ENCODE data around the gene IKZF4.

The IKZF4 gene

DNA sequence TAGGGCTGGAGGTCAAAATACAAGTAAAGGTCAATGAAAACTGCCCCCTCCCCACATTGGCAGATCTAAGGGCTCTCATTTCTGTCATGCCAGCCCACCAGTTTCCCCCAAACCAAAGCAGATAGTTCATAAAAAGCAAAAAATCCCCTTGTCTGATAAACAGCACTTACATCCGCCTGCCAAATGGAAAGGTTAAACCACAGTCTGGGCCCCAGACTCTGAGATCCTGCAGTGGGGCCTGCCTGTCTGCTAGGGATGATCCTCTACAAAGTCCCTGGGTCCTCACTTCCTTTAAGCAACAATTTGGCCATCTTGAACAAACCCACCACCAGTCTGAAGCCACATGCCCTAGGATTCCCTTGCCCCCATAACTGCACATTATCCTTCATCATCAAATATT lies 11.1 kb downstream of the IKZF4 start:
- no peak for TF ChIP-seq OSR1 (CRISPR knock-in tag; IDR thresholded peaks at IDR 0.05)
- ATAC-seq = no peak

DNA sequence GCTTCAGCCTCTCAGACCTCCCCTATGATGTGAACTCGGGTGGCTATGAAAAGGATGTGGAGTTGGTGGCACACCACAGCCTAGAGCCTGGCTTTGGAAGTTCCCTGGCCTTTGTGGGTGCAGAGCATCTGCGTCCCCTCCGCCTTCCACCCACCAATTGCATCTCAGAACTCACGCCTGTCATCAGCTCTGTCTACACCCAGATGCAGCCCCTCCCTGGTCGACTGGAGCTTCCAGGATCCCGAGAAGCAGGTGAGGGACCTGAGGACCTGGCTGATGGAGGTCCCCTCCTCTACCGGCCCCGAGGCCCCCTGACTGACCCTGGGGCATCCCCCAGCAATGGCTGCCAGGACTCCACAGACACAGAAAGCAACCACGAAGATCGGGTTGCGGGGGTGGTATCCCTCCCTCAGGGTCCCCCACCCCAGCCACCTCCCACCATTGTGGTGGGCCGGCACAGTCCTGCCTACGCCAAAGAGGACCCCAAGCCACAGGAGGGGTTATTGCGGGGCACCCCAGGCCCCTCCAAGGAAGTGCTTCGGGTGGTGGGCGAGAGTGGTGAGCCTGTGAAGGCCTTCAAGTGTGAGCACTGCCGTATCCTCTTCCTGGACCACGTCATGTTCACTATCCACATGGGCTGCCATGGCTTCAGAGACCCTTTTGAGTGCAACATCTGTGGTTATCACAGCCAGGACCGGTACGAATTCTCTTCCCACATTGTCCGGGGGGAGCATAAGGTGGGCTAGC lies 13.9 kb downstream of the IKZF4 start:
- TF ChIP-seq GLIS3 (CRISPR knock-in tag; IDR thresholded peaks at IDR 0.05) (no peak), ZC3H10 (CRISPR knock-in tag; IDR thresholded peaks at IDR 0.05) (no peak), ZFP3 (CRISPR knock-in tag; IDR thresholded peaks at IDR 0.05) (no peak), OSR1 (CRISPR knock-in tag; IDR thresholded peaks at IDR 0.05) (no peak), PPARA (CRISPR knock-in tag; IDR thresholded peaks at IDR 0.05; ENCODE audit: borderline replicate concordance) (no peak)
- ATAC-seq = no peak

DNA sequence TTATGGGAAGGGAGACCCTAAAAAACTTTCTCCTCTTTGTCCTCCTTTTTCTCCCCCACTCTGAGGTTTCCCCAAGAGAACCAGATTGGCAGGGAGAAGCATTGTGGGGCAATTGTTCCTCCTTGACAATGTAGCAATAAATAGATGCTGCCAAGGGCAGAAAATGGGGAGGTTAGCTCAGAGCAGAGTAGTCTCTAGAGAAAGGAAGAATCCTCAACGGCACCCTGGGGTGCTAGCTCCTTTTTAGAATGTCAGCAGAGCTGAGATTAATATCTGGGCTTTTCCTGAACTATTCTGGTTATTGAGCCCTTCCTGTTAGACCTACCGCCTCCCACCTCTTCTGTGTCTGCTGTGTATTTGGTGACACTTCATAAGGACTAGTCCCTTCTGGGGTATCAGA lies 16.3 kb downstream of the IKZF4 start:
- ATAC-seq = no peak
- no peak for TF ChIP-seq ZFP3 (CRISPR knock-in tag; IDR thresholded peaks at IDR 0.05)
- TF ChIP-seq BACH2 (CRISPR knock-in tag; IDR thresholded peaks at IDR 0.05; ENCODE audit: borderline replicate concordance) = no peak
- TF ChIP-seq CSDC2 (CRISPR knock-in tag; IDR thresholded peaks at IDR 0.05) = no peak
- TF ChIP-seq ZNF70 (CRISPR knock-in tag; IDR thresholded peaks at IDR 0.05) = no peak
- TF ChIP-seq OSR1 (CRISPR knock-in tag; IDR thresholded peaks at IDR 0.05) = no peak
- TF ChIP-seq, protein P1, sequence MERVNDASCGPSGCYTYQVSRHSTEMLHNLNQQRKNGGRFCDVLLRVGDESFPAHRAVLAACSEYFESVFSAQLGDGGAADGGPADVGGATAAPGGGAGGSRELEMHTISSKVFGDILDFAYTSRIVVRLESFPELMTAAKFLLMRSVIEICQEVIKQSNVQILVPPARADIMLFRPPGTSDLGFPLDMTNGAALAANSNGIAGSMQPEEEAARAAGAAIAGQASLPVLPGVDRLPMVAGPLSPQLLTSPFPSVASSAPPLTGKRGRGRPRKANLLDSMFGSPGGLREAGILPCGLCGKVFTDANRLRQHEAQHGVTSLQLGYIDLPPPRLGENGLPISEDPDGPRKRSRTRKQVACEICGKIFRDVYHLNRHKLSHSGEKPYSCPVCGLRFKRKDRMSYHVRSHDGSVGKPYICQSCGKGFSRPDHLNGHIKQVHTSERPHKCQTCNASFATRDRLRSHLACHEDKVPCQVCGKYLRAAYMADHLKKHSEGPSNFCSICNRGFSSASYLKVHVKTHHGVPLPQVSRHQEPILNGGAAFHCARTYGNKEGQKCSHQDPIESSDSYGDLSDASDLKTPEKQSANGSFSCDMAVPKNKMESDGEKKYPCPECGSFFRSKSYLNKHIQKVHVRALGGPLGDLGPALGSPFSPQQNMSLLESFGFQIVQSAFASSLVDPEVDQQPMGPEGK (CRISPR knock-in tag; IDR thresholded peaks at IDR 0.05; ENCODE audit: borderline replicate concordance) = no peak
- no peak for TF ChIP-seq ZNF565 (CRISPR knock-in tag; conservative IDR thresholded peaks at IDR 0.05; ENCODE audit: low read depth)
- TF ChIP-seq ISL1 (CRISPR knock-in tag; IDR thresholded peaks at IDR 0.05) = no peak
- TF ChIP-seq, protein P2, sequence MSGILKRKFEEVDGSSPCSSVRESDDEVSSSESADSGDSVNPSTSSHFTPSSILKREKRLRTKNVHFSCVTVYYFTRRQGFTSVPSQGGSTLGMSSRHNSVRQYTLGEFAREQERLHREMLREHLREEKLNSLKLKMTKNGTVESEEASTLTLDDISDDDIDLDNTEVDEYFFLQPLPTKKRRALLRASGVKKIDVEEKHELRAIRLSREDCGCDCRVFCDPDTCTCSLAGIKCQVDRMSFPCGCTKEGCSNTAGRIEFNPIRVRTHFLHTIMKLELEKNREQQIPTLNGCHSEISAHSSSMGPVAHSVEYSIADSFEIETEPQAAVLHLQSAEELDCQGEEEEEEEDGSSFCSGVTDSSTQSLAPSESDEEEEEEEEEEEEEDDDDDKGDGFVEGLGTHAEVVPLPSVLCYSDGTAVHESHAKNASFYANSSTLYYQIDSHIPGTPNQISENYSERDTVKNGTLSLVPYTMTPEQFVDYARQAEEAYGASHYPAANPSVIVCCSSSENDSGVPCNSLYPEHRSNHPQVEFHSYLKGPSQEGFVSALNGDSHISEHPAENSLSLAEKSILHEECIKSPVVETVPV (CRISPR knock-in tag; IDR thresholded peaks at IDR 0.05) = no peak
- no peak for TF ChIP-seq TCF4 (CRISPR knock-in tag; IDR thresholded peaks at IDR 0.05; ENCODE audit: borderline replicate concordance)
- no peak for TF ChIP-seq ZC3H10 (CRISPR knock-in tag; IDR thresholded peaks at IDR 0.05)
- no peak for TF ChIP-seq PPARA (CRISPR knock-in tag; IDR thresholded peaks at IDR 0.05; ENCODE audit: borderline replicate concordance)
- TF ChIP-seq ZFP30 (CRISPR knock-in tag; IDR thresholded peaks at IDR 0.05) = no peak

DNA sequence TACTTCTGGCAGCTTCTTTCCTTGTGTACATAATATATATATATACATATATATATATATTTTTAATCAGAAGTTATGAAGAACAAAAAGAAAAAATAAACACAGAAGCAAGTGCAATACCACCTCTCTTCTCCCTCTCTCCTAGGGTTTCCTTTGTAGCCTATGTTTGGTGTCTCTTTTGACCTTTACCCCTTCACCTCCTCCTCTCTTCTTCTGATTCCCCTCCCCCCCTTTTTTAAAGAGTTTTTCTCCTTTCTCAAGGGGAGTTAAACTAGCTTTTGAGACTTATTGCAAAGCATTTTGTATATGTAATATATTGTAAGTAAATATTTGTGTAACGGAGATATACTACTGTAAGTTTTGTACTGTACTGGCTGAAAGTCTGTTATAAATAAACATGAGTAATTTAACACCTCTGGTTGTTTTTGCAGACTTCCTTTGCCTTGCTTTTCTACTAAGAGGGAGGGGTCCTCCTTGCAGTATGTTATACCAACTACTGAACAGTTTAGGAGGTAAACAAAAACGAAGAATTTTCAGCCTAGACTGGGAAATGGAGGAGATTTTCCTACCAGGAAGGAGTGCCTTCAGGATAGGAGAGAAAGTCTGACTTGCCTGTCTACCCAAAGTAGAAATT lies 17.3 kb downstream of the IKZF4 start:
- TF ChIP-seq, protein P3, sequence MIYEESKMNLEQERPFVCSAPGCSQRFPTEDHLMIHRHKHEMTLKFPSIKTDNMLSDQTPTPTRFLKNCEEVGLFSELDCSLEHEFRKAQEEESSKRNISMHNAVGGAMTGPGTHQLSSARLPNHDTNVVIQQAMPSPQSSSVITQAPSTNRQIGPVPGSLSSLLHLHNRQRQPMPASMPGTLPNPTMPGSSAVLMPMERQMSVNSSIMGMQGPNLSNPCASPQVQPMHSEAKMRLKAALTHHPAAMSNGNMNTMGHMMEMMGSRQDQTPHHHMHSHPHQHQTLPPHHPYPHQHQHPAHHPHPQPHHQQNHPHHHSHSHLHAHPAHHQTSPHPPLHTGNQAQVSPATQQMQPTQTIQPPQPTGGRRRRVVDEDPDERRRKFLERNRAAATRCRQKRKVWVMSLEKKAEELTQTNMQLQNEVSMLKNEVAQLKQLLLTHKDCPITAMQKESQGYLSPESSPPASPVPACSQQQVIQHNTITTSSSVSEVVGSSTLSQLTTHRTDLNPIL (CRISPR knock-in tag; IDR thresholded peaks at IDR 0.05; ENCODE audit: low read depth) = no peak
- TF ChIP-seq ESRRG (CRISPR knock-in tag; IDR thresholded peaks at IDR 0.05) (no peak), GLIS3 (CRISPR knock-in tag; IDR thresholded peaks at IDR 0.05) (no peak), ZC3H10 (CRISPR knock-in tag; IDR thresholded peaks at IDR 0.05) (no peak), ARNTL (CRISPR knock-in tag; IDR thresholded peaks at IDR 0.05; ENCODE audit: borderline replicate concordance, low read depth) (no peak), OSR1 (CRISPR knock-in tag; IDR thresholded peaks at IDR 0.05) (no peak), ZFP3 (CRISPR knock-in tag; IDR thresholded peaks at IDR 0.05) (no peak), BACH2 (CRISPR knock-in tag; IDR thresholded peaks at IDR 0.05; ENCODE audit: borderline replicate concordance) (no peak), TCF4 (CRISPR knock-in tag; IDR thresholded peaks at IDR 0.05; ENCODE audit: borderline replicate concordance) (no peak), ZFP30 (CRISPR knock-in tag; IDR thresholded peaks at IDR 0.05) (no peak)
- TF ChIP-seq, protein P1 (CRISPR knock-in tag; IDR thresholded peaks at IDR 0.05; ENCODE audit: borderline replicate concordance) = no peak
- TF ChIP-seq, protein P2 (CRISPR knock-in tag; IDR thresholded peaks at IDR 0.05) = no peak
- no peak for ATAC-seq

Measured in SK-N-SH treated with all-trans-retinoic acid at 6 μM for 48 hours (cell line).